WTC11 (cell line): Measurements from ENCODE around the gene ELF5. TPM values are rescaled to one million over a fixed set of nuclear protein-coding genes. Genes with fewer than 3 reads are reported as not detected.

ENCODE experiments used
- ATAC-seq: fragments of 200-7000 bp; cut with Tn5 transposase; 2 replicates; pipeline ENCODE4 v1.10.0; 2021; ENCODE audit warnings: mild to moderate bottlenecking, moderate library complexity
- CTCF ChIA-PET: fragments of 300-600 bp; sonication (Branson Sonifier 250); formaldehyde crosslinking; loops from one replicate; lab custom pipeline; 2021; ENCODE audit warnings: antibody characterized with exemption; lab: Charles Lee
- POLR2A ChIA-PET: fragments of 350-600 bp; sonication (Branson Sonifier 250); formaldehyde crosslinking; loops from one replicate; lab custom pipeline; 2021; ENCODE audit warnings: antibody characterized with exemption; lab: Charles Lee
- DNase-seq: peaks from one replicate; pipeline ENCODE4 v3.0.0; 2021; ENCODE audit warnings: low spot score
- H3K27ac Mint-ChIP-seq: 2 replicates; pipeline ENCODE4 v1.8.0; 2021; ENCODE audit warnings: mixed read lengths
- H3K27me3 Mint-ChIP-seq: 2 replicates; pipeline ENCODE4 v1.8.0; 2021; ENCODE audit warnings: low read depth, mild to moderate bottlenecking, moderate library complexity, mixed read lengths
- H3K36me3 Mint-ChIP-seq: 2 replicates; pipeline ENCODE4 v1.8.0; 2021; ENCODE audit warnings: mixed read lengths
- H3K4me1 Mint-ChIP-seq: 2 replicates; pipeline ENCODE4 v1.8.0; 2022; ENCODE audit warnings: mixed read lengths
- H3K4me3 Mint-ChIP-seq: 2 replicates; pipeline ENCODE4 v1.8.0; 2021; ENCODE audit warnings: mild to moderate bottlenecking, moderate library complexity, mixed read lengths
- H3K9me3 Mint-ChIP-seq: 2 replicates; pipeline ENCODE4 v1.8.0; 2021; ENCODE audit warnings: mixed read lengths
- ATF3 ChIP-seq: sonication (generic); formaldehyde crosslinking; conservative IDR thresholded peaks from 2 replicates; pipeline ENCODE4 v1.8.1; 2022; ENCODE audit warnings: mild to moderate bottlenecking, missing genetic modification reagents
- CBFB ChIP-seq: sonication (generic); formaldehyde crosslinking; IDR thresholded peaks from 2 replicates; pipeline ENCODE4 v1.8.1; 2022; ENCODE audit warnings: mild to moderate bottlenecking, low read depth, missing genetic modification reagents
- CTCF ChIP-seq: fragments of 200-600 bp; IDR thresholded peaks from 2 replicates; pipeline ENCODE4 v1.8.0; 2022; ENCODE audit warnings: antibody characterized with exemption
- ERG ChIP-seq: fragments of 250-450 bp; sonication (Bioruptor Pico); IDR thresholded peaks from 2 replicates; pipeline ENCODE4 v1.8.0; 2021; ENCODE audit warnings: mild to moderate bottlenecking
- FOXJ3 ChIP-seq: sonication (generic); formaldehyde crosslinking; IDR thresholded peaks from 2 replicates; pipeline ENCODE4 v1.9.0; 2021; ENCODE audit warnings: missing genetic modification reagents, mild to moderate bottlenecking, borderline replicate concordance
- HMGA2 ChIP-seq: fragments of 250-450 bp; sonication (Bioruptor Pico); IDR thresholded peaks from 2 replicates; pipeline ENCODE4 v1.4.0; 2021; ENCODE audit warnings: mild to moderate bottlenecking, moderate library complexity
- IRF2 ChIP-seq: sonication (generic); formaldehyde crosslinking; IDR thresholded peaks from 2 replicates; pipeline ENCODE4 v1.8.0; 2022; ENCODE audit warnings: low read depth, missing genetic modification reagents, borderline replicate concordance
- JUN ChIP-seq: sonication (generic); formaldehyde crosslinking; IDR thresholded peaks from 2 replicates; pipeline ENCODE4 v1.8.0; 2023; ENCODE audit warnings: mild to moderate bottlenecking, missing genetic modification reagents
- MLX ChIP-seq: sonication (generic); formaldehyde crosslinking; IDR thresholded peaks from 2 replicates; pipeline ENCODE4 v1.8.1; 2023; ENCODE audit warnings: mild to moderate bottlenecking, missing genetic modification reagents, moderate library complexity
- MXD4 ChIP-seq: fragments of 250-450 bp; sonication (Bioruptor Pico); IDR thresholded peaks from 2 replicates; pipeline ENCODE4 v1.8.0; 2021; ENCODE audit warnings: mild to moderate bottlenecking, moderate library complexity, borderline replicate concordance
- MYBL2 ChIP-seq: sonication (generic); formaldehyde crosslinking; IDR thresholded peaks from 2 replicates; pipeline ENCODE4 v1.8.1; 2023; ENCODE audit warnings: mild to moderate bottlenecking, moderate library complexity, missing genetic modification reagents
- NFE2L1 ChIP-seq: sonication (generic); formaldehyde crosslinking; IDR thresholded peaks from 2 replicates; pipeline ENCODE4 v1.8.1; 2023; ENCODE audit warnings: missing genetic modification reagents
- NFYB ChIP-seq: sonication (generic); formaldehyde crosslinking; conservative IDR thresholded peaks from 2 replicates; pipeline ENCODE4 v1.8.0; 2022; ENCODE audit warnings: low read depth, missing genetic modification reagents
- NR3C1 ChIP-seq: sonication (generic); formaldehyde crosslinking; conservative IDR thresholded peaks from 2 replicates; pipeline ENCODE4 v1.8.1; 2023; ENCODE audit warnings: low read depth, mild to moderate bottlenecking, missing genetic modification reagents
- OVOL2 ChIP-seq: fragments of 250-450 bp; sonication (Bioruptor Pico); IDR thresholded peaks from 2 replicates; pipeline ENCODE4 v1.9.0; 2021; ENCODE audit warnings: mild to moderate bottlenecking, borderline replicate concordance
- RELA ChIP-seq: sonication (generic); formaldehyde crosslinking; IDR thresholded peaks from 2 replicates; pipeline ENCODE4 v1.8.1; 2022; ENCODE audit warnings: missing genetic modification reagents, mild to moderate bottlenecking, borderline replicate concordance
- RORB ChIP-seq: fragments of 250-450 bp; sonication (Bioruptor Pico); IDR thresholded peaks from 2 replicates; pipeline ENCODE4 v1.9.0; 2021; ENCODE audit warnings: mild to moderate bottlenecking
- SOX15 ChIP-seq: fragments of 250-450 bp; sonication (Bioruptor Pico); IDR thresholded peaks from 2 replicates; pipeline ENCODE4 v1.9.0; 2021; ENCODE audit warnings: mild to moderate bottlenecking
- ZBTB21 ChIP-seq: sonication (generic); formaldehyde crosslinking; IDR thresholded peaks from 2 replicates; pipeline ENCODE4 v1.8.1; 2023; ENCODE audit warnings: mild to moderate bottlenecking, missing genetic modification reagents, borderline replicate concordance
- ZNF219 ChIP-seq: sonication (generic); formaldehyde crosslinking; IDR thresholded peaks from 2 replicates; pipeline ENCODE4 v1.8.0; 2023; ENCODE audit warnings: missing genetic modification reagents, mild to moderate bottlenecking, borderline replicate concordance
- ZNF263 ChIP-seq: sonication (generic); formaldehyde crosslinking; IDR thresholded peaks from 2 replicates; pipeline ENCODE4 v1.8.1; 2022; ENCODE audit warnings: low read depth, mild to moderate bottlenecking, moderate library complexity, missing genetic modification reagents
- ZNF396 ChIP-seq: fragments of 250-450 bp; sonication (Bioruptor Pico); IDR thresholded peaks from 2 replicates; pipeline ENCODE4 v1.8.0; 2021; ENCODE audit warnings: mild to moderate bottlenecking, moderate library complexity, borderline replicate concordance
- total RNA-seq: library from RNA; stranded (reverse); gene quantifications from 3 replicates; pipeline ENCODE4 v1.2.3, GENCODE V29; 2021

Gene ELF5
- total RNA-seq, 1 experiment from 2014 or later = not detected

GRCh38 chr11:34536056-34536455 lies 22.5 kb upstream of the ELF5 start:
- POLR2A ChIA-PET = no interaction called here
- Mint-ChIP-seq H3K4me3 (no peak overlapping the region), H3K36me3 (no peaks in the 10 kb centered on the region), H3K9me3 (peaks cover 17% of the 10 kb centered on the region), H3K4me1 (no peaks in the 10 kb centered on the region), H3K27ac (no peak overlapping the region), H3K27me3 (peaks cover 2% of the 10 kb centered on the region)
- CTCF ChIA-PET = interaction anchor here (1.0 kb wide), 1 partner anchor 23 kb away, joined by 4 read pairs; no protein-coding TSS in a partner anchor
- TF ChIP-seq HMGA2 (CRISPR knock-in tag) = no peak
- TF ChIP-seq ZNF263 = no peak
- TF ChIP-seq NR3C1 (CRISPR knock-in tag) = no peak
- no peak for TF ChIP-seq MXD4 (CRISPR knock-in tag)
- no peak for TF ChIP-seq MYBL2
- TF ChIP-seq FOXJ3 = no peak
- TF ChIP-seq RORB (CRISPR knock-in tag) = no peak
- no peak for TF ChIP-seq CTCF
- TF ChIP-seq SOX15 (CRISPR knock-in tag) = no peak
- no peak for TF ChIP-seq JUN (CRISPR knock-in tag)
- TF ChIP-seq ZNF219 (CRISPR knock-in tag) = no peak
- TF ChIP-seq CBFB (CRISPR knock-in tag) = no peak
- ATAC-seq (no peak), DNase-seq (no peak)

- no peak overlapping the region for H3K27ac Mint-ChIP-seq
- CTCF ChIA-PET = no interaction called here
- H3K4me1 Mint-ChIP-seq = no peaks in the 10 kb centered on the region
- peaks cover 2% of the 10 kb centered on the region for H3K27me3 Mint-ChIP-seq
- TF ChIP-seq ZNF263 = no peak
- no peak for TF ChIP-seq ZBTB21
- no peak for TF ChIP-seq ZNF396 (CRISPR knock-in tag)
- TF ChIP-seq ATF3 (CRISPR knock-in tag) = no peak
- no peak for TF ChIP-seq JUN (CRISPR knock-in tag)
- TF ChIP-seq CTCF = no peak
- no peak for TF ChIP-seq MLX (CRISPR knock-in tag)
- TF ChIP-seq IRF2 (CRISPR knock-in tag) = no peak
- no peak for TF ChIP-seq RELA
- no peak for TF ChIP-seq ZNF219 (CRISPR knock-in tag)
- TF ChIP-seq NFYB (CRISPR knock-in tag) = no peak
- TF ChIP-seq NR3C1 (CRISPR knock-in tag) = no peak
- TF ChIP-seq ERG (CRISPR knock-in tag) = no peak
- TF ChIP-seq NFE2L1 (CRISPR knock-in tag) = no peak
- no peak for TF ChIP-seq OVOL2 (CRISPR knock-in tag)
- no peak overlapping the region for H3K4me3 Mint-ChIP-seq
- DNase-seq (no peak), ATAC-seq (no peak)
- H3K9me3 Mint-ChIP-seq = peaks cover 17% of the 10 kb centered on the region
- no peaks in the 10 kb centered on the region for H3K36me3 Mint-ChIP-seq
- POLR2A ChIA-PET = no interaction called here
Observed at GRCh38 chr11:34534826-34535225, 21.2 kb upstream of the ELF5 start.
